ENCODE measurements around the gene ABHD17A.
"Not testable (repeated sequence)": the region's sequence is repeated elsewhere in the genome, so short reads cannot be mapped to it uniquely, and the experiment has no call there.

ABHD17A gene

DNA sequence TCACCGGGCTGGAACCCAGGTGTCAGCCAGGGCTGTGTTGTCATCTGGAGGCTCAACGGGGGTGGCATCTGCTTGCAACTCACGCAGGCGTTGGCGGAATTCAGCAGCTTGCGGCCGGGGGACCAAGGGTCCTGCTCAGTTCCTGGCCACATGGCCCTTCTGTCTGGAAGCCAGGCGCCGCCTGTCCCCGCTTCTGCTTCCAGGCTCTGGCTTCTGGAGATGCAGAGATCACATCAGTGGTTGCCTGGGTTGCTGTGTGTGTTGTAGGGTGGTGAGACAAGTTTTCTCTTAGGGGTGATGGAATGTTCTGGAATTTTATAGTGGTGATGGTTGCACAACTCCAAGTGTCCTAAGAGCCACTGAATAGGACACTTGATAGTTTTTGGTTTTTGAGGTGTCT lies 24.9 kb upstream of the ABHD17A start:
- no peak for DNase-seq (ENCODE audit: low read depth)

DNA sequence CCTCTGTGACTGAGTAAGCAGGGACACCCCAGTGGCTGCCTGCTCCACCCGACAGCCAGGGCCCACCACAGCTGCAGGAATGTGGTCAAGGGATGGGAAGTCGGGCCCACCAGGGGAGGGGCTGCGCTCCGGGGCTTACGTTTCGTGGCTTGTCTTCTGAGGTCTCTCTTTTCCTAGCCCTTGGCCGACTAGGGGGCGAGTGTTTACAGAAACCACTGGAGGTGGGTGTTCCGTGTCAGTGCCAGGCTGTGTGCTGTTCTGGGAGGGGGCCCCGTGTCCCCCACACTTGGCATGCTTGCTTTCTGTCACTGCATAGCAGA lies 24.4 kb upstream of the ABHD17A start:
- DNase-seq (ENCODE audit: low read depth): no peak

DNA sequence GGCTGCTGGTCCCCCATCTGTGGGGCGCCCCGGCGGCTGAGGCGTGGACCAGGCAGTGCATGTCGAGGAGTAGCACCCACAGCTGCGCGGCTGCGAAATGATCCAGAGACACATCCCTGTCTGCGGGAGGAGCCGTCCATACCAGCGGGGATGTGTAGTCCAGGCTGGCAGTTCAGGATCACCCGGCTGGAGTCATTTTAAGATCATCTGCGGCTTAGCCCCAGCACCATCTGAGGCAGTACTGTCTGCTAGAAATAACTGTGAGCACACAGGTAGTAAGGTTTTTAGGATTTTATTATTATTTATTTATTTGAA lies 23.0 kb upstream of the ABHD17A start:
- DNase-seq (ENCODE audit: low read depth): no peak

DNA sequence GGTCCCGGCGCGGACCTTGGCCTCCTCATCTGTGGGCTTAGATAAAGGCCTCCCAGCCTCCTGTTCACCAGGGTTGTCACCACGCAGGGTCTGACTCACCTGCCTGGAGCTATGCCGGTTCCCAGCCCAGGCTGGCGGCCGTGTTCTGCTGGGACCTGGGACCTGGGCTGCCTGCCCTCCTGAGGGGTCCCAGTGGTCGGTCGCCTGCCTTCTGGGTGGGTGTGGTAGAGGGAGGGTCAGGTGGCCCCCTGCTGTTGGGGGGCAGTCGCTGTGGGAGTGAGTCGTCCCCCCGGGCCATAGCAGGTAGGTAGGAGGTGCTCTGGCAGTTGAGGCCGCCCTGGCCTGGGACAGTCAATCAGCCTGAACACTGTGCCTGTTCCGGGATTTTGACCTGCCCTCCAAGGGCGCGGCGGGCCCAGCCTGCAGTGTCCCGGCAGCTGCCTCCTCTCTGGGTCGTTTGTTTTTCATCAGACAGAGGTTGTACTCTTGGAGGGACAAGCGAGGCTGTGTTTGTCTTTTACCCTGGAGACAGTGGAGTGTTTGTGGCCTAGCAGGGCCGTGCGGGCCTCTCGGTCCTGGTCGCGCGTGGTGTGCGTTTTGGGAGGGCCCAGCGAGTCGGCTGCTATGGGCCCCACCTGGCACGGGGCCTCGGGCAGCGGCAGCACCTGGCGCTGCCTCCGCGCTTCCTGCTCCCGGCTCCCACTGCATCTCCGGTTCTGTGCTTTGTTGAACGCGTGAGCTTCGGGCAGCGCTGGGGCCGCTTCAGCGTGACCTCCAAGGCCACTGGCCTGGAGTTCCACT lies 22.5 kb upstream of the ABHD17A start:
- no peak for DNase-seq (ENCODE audit: low read depth)

DNA sequence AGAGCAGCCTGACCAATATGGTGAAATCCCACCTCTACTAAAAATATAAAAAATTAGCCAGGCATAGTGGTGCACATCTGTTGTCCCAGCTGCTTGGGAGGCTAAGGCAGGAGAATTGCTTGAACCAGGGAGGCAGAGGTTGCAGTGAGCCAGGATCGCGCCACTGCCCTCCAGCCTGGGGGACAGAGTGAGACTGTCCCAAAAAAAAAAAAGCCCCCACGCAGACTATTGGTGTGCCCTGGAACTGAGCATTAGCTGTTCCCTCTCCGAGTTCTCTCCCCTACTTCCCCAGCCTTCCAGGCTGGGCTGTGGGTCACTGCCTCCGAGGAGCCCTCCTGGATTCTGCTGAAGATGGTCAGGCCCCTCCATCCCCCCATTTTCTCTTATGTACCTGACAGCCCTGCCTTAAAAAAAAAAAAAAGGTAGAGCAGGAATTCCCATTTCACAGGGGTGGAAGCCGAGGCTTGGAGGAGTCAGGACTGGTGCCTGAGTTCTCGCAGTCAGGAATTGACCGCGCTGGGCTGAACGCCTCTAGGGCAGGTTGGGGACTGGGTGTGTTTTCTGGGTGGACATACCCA lies 21.8 kb upstream of the ABHD17A start:
- DNase-seq (ENCODE audit: low read depth): no peak

DNA sequence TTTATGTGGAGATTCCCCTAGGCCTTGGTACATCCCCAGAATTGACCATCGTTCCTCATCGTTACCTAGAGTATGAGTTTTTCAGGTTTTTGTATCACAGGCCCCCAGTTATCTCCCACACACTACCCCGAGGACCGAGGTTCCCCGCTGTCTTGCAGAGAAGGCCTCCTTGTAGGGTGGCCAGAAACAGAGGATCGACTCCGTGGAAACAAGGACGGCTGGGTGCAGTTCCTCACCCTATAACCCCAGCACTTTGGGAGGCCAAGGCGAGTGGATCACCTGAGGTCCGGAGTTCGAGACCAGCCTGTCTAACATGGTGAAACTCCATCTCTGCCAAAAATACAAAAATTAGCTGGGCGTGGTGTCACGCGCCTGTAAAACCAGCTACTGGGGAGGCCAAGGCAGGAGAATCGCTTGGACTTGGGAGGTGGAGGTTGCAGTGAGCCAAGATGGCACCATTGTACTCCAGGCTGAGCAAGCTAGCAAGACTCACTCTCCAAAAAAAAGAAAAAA lies 20.6 kb upstream of the ABHD17A start:
- DNase-seq (ENCODE audit: low read depth): no peak

DNA sequence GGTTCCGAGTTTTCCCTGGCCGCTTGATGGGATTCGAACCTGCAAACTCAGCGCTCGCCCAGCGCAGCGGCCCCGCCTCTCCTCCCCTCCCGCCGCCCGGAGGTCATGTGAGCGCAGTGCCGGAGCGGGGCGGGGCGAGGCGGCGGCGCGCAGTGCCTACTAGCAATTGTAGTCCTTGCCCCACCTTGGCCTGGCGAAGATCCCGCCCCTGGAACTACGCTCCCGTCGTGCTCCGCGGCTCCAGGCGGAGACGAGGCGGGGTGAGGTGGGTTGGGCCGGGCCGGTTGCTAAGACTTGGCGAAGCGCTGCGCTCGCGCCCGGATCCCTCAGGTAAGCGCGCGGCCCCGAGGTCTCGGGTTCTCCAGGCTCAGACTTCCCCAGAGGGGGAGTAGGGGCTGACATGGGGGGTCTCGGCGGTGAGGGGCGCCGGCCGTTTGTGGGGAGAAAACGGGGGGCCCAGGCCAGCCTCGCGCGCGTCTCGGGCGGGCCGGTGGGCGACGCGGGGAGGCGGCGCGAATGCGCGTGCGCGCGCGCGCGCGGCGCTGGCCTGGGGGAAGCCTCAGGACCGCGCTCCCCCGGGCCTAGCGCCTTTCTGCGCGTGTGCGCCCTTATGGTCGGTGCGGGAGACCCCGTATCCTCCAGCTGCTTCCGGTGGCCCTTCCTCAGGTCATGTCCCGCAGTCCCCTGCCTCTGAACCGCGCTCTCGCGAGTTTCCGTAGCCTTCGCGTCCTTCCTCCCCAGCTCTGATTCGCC lies 20.0 kb upstream of the ABHD17A start, which contains the start of the genes ADAT3 and SCAMP4:
Gene ADAT3 (plus strand): TSS at position 290 of the 753 bp plus-strand sequence. CDS start 6,649 bp downstream, outside the sequence.
Gene SCAMP4 (plus strand): TSS at position 290 of the 753 bp plus-strand sequence. CDS start 9,621 bp downstream, outside the sequence.
- DNase-seq (ENCODE audit: low read depth): peak; percentile 95

DNA sequence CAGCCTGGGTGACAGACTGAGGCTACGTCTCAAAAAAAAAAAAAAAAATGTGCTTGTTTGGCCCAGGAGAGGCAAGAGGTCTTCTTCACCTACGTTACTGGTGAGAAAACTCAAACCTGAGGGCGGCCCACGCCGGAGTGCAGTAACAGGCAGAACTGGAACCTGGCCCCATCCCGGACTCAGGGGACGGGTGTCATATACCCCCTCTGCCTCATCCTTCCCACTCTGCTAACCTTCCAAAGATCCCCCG lies 19.5 kb upstream of the ABHD17A start:
- DNase-seq (ENCODE audit: low read depth): no peak

DNA sequence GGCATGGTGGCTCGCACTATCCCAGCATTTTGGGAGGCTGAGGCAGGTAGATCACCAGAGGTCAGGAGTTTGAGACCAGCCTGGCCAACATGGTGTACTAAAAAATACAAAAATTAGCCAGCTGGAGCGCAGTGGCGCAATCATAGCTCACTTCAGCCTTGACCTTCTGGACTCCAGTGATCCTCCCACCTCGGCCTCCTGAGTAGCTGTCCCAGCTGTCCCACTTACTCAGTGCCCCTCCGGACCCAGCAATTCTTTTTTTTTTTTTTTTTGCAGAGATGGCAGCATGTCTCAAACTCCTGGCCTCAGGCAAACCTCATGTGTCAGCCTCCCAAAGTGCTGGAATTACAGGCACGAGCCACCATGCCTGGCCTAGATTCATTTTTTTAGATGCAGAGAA lies 17.6 kb upstream of the ABHD17A start:
- DNase-seq (ENCODE audit: low read depth): no peak

DNA sequence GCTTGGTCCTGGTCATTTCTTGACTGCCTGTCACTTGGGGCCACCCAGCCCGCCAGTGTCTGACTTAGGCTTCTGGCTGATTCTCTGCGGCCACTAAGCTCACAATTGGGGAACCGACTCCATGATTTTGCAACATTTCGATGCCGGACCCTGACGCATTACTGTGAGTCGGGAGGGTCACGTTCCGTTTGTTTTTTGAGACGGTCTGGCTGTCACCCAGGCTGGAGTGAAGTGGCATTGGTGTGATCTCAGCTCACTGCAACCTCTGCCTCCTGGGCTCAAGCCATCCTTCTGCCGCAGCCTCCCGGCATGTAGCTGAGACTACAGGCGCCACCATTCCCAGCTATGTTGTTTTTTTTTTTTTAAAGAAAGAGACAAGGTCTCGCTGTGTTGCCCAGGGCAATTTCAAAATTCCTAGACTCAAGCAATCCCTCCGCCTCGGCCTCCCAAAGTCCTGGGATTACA lies 16.7 kb upstream of the ABHD17A start:
- no peak for DNase-seq (ENCODE audit: low read depth)

DNA sequence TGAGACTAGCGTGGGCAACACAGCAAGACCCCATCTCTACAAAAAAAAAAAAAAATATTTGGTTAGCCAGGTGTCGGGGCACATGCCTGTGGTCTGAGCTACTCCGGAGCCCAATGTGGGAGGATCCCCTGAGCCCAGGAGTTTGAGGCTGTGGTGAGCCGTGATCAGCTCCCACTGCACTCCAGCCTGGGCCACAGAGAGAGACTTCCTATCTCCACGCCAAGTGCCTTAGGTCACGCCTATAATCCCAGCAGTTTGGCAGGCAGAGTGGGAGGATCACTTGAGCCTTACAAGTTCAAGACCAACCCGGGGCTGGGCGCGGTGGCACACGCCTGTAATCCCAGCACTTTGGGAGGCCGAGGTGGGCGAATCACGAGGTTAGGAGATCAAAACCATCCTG lies 11.2 kb upstream of the ABHD17A start:
- no peak for DNase-seq (ENCODE audit: low read depth)

DNA sequence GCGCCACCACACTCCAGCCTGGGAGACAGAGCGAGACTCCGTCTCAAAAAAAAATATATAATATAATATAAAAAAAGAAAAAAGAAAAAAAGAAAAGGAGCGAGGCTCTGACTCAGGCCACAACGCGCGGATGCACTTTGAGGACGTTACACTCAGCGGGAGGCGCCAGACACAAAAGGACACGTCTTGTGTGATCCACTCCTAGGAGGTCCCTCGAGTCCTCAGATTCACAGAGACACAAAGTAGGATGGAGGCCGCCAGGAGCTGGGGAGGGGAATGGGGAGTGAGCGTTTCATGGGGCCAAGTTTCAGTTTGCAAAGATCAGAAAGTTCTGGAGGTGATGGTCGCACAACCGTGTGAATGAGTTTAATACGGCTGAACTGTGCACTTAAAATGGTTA lies 8.5 kb upstream of the ABHD17A start:
- DNase-seq (ENCODE audit: low read depth): no peak

DNA sequence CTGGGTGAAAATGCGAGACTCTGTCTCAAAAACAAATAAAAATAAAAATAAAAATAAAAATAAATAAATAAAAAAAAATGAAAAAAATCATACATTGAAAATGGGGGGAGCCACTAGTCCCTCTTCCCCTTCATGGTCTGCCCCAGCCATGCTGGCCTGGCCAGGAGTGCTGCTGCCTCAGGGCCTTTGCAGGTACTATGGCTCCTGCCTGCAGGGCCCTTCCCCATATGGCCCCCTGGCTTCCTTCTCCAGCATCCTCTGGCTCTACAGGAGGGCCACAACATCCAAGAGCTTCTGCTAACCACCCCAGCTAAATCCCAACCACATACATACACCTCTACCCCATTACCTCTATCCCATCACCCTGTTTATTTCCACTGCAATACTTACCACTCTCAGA lies 4.6 kb upstream of the ABHD17A start:
- no peak for DNase-seq (ENCODE audit: low read depth)

DNA sequence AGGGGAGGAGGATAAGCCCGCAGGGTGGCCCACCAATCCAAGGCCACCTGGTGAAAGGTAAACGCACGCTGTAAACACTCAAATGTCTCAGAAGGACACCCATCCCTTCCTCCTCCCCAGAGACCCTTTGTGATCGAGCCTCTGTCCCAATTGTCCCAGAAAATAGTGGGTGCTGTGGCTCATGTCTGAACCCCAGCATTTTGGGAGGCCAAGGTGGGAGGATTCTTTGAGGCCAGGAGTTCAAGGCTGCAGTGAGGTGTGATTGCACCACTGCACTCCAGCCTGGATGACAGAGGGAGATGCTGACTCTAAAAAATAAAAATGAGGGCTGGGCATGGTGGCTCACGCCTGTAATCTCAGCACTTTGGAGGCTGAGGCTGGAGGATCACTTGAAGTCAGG lies 3.1 kb upstream of the ABHD17A start:
- no peak for DNase-seq (ENCODE audit: low read depth)

DNA sequence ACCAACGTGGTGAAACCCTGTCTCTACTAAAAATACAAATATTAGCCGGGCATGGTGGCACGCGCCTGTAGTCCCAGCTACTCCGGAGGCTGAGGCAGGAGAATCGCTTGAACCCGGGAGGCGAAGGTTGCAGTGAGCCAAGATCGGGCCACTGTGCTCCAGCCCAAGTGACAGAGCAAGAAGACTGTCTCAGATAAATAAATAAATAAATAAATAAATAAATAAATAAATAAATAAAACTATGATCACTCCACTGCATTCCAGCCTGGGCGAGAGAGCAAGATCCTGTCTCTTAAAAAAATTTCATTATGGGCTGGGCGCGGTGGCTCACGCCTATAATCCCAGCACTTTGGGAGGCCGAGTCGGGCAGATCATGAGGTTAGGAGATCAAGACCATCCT lies 1.1 kb upstream of the ABHD17A start:
- not testable (repeated sequence) for DNase-seq (ENCODE audit: low read depth)

DNA sequence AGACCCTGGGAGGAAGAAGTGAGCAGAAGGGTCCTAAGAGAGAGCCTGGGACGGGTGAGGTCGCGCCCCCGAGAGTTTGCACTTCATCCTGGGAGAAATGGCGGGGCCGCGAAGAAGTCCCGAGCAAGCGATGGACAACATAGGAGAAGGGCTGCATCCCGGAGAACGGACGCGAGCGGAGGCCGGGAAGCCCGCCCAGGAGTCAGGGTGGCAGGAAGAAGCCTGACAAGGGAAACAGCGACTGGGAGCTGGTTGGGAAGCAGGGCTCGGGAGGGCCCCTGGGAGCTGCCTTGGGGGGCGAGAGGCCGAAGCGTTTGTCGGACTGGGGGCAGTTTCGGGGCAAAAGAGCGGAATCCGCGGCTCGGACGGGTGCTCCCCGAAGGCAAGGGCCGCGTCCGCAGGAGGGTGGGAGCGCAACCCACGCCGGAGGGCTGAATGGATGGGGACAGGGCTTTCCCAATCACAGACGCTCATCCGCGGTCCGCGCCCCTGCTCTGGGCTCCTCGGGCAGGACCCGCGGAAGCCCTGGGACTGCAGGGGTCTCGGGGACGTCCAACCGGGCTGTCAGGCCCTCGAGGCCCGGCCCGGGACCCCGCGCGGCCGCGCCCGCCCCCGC lies 469 bp downstream of the ABHD17A start:
- DNase-seq (ENCODE audit: low read depth): no peak

DNA sequence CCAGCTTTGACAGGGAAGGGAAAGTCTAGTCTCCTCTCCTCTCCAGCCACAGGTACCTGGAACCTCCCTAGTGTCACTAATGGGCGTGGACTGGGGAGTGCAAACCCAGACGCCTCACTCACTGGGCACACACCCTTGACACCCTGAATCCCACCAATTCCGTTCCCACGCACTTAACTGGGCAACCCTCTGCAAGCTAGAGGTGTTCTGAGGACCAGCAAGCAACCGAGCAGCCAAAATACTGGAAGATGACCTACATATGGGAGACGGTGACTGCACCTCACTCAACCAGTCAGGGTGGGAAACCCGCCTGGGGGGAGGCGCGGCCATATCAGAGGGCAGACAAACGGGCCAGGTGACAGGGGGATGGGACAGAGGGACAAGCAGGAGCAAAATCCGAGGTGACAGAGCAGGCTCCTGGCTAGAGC lies 991 bp downstream of the ABHD17A start:
- DNase-seq (ENCODE audit: low read depth): no peak

DNA sequence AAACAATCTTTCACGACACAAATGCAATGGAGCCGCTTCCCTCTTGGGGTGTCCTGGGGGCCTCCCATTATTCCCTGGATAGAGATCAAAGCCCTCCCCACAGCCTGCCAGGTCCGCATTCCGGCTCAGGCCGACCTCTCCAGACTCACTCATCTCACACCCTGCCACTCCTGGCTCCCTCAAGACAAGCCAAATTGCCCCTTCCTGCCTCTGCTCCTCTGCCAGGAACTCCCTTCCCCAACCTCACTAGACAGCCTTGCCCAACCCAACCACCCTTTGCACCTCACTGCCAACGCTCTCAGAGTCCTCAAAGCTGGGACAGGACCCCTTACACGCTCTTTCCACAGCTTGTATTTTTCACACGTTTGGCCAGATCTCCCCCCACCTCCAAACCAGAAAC lies 1.5 kb downstream of the ABHD17A start:
- no peak for DNase-seq (ENCODE audit: low read depth)

DNA sequence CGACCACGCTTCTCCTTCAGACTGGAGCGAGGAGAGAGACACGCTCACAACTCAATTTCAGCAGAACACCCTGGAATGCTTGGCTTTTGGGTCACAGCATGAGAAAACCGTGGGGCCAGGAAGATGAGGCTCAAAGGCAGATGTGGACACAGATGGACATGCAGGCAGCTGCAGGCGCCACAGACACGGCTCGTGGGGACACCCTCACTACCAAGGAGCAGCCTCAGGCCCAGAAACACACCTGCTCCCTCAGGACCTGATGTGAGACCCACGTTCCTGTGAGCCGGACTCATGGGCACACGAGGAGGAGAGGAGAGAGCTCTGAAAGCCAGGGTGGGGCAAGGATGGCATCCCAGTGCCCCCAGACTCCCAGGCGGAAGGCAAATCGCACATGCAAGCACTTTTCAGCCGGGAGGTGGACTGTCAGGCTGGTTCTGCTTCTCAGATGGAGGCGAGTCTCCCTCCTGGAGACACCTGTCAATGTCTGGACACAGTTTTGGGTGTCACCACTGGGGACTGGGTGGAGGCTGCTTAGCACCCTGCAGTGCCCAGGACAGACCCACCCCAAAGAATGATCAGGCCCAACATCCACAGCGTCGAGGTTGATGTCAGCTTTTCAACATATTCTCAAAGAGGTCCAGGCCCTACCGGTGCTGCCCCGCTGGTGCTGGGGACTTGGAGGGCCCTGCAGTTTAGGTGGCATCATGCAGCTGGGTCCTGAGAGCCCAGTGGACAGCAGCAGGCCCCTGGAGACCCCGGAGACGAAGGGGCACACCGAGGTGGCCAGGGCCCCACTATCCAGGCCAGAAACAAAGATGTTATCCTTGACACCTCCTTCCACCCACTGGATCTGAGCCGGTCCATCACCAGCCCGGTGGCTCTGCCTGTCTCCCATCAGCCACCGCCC lies 2.3 kb downstream of the ABHD17A start:
- no peak for DNase-seq (ENCODE audit: low read depth)

DNA sequence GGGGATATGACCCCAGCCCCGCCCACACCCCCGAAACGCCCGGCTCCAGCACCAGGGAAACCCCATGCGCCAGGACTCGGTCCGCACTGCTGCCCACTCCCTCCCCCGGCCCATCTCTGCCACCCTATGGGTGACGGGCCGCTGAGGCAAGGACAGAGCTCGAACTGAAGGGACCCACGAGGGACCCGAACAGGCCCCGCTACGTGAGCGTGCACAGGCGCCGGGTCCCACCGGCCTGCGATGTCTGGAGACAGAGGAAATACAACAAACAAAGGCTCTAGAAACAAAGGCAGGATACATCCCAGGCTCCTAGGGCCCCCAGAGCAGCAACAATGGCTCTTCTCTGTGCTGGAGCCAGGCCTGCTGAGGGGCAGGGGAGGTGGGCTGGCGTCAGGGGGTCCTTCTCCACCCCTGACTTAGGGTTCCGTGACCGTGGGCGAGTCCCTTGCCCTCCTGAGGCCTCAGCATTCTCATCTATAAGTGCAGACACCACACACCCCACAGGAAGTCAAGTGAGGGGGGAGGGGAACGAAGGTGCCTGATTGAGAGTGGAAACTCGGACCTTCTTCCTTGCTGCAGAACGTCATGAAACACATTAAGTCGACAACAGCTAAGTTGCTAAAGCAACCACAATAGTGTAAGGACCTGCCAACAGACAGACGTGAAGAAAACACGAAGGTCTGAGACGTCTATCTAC lies 3.1 kb downstream of the ABHD17A start:
- DNase-seq (ENCODE audit: low read depth): no peak
